CD4-positive, alpha-beta T cell treated with Interleukin-2 at 100 ng/mL for 4 hours (primary cell): ENCODE measurements around the gene MUC5B.
"Not testable (repeated sequence)": the region's sequence is repeated elsewhere in the genome, so short reads cannot be mapped to it uniquely, and the experiment has no call there.

ENCODE experiments used
- DNase-seq: peaks from one replicate; pipeline ENCODE4 v3.0.0-alpha.2; 2020; ENCODE audit warnings: low spot score

MUC5B gene, protein sequence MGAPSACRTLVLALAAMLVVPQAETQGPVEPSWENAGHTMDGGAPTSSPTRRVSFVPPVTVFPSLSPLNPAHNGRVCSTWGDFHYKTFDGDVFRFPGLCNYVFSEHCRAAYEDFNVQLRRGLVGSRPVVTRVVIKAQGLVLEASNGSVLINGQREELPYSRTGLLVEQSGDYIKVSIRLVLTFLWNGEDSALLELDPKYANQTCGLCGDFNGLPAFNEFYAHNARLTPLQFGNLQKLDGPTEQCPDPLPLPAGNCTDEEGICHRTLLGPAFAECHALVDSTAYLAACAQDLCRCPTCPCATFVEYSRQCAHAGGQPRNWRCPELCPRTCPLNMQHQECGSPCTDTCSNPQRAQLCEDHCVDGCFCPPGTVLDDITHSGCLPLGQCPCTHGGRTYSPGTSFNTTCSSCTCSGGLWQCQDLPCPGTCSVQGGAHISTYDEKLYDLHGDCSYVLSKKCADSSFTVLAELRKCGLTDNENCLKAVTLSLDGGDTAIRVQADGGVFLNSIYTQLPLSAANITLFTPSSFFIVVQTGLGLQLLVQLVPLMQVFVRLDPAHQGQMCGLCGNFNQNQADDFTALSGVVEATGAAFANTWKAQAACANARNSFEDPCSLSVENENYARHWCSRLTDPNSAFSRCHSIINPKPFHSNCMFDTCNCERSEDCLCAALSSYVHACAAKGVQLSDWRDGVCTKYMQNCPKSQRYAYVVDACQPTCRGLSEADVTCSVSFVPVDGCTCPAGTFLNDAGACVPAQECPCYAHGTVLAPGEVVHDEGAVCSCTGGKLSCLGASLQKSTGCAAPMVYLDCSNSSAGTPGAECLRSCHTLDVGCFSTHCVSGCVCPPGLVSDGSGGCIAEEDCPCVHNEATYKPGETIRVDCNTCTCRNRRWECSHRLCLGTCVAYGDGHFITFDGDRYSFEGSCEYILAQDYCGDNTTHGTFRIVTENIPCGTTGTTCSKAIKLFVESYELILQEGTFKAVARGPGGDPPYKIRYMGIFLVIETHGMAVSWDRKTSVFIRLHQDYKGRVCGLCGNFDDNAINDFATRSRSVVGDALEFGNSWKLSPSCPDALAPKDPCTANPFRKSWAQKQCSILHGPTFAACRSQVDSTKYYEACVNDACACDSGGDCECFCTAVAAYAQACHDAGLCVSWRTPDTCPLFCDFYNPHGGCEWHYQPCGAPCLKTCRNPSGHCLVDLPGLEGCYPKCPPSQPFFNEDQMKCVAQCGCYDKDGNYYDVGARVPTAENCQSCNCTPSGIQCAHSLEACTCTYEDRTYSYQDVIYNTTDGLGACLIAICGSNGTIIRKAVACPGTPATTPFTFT (N-terminal part only)

GRCh38 chr11:1222491-1223345 is at the start of gene MUC5B:
Gene MUC5B (plus strand): TSS chr11:1223066. CDS start chr11:1223124, 58 bp downstream.
- no peak for DNase-seq

DNA sequence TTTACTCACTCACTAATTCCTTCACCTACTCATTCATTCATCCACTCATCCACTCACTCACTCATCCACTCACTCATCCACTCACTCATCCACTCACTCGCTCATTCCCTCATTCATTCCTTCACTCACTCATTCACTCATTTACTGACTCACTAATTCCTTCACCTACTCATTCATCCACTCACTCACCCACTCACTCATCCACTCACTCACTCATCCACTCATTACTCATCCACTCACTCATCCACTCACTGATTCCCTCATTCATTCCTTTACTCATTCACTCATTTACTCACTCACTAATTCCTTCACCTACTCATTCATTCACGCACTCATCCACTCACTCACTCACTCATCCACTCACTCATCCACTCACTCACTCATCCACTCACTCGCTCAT is 49.5 kb upstream of the MUC5B start:
- DNase-seq, result not testable (repeated sequence)

- no peak for DNase-seq
Observed at GRCh38 chr11:1174441-1175370, 48.2 kb upstream of the MUC5B start.

DNA sequence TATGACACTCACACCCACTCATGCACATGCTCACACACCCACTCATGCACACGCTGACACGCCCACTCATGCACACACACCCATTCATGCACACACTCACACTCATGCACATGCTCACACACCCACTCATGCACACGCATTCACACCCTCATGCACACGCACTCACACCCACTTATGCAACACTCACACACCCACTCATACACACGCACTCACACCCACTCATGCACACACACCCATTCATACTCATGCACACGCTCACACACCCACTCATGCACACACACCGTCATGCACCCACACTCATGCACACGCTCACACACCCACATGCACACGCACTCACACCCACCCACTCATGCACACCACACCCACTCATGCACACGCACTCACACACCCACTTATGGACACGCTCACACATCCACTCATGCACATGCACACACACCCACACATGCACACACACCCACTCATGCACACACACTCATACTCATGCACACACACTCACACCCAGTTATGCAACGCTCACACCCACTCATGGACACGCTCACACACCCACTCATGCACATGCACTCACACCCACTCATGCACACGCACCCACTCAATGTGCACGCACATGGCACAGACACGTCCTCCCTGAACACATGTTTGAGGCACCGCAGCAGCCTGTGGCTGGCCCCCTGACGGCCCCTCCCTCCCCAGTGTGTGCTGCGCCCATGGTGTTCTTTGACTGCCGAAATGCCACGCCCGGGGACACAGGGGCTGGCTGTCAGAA is 47.2 kb upstream of the MUC5B start:
- no peak for DNase-seq

DNA sequence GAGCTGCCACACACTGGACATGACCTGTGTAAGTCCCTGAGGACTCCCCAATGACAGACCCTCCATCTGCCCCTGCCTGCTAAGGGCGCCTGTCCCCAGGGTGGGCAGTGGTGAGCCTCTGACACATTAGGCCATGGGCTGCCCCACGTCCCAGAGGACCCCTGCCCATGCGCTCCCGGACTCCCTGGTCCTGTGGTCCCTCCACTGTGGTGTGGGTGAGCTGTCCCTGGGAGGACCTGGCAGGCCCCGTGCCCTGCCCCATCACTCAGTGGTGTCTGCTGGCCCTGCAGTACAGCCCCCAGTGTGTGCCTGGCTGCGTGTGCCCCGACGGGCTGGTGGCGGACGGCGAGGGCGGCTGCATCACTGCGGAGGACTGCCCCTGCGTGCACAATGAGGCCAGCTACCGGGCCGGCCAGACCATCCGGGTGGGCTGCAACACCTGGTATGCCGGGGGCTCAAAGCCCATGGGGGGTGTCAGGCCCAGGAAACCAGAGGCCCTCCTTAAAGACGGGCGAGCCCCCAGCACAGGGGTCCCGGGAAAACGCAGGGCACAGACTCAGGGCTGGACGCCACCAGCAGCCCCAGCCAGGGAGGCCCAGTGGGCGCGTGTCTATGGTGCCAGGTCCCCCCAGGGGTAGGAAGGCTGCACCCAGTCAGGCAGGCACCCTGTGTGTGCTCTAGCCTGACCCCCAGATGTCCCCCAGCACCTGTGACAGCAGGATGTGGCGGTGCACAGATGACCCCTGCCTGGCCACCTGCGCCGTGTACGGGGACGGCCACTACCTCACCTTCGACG is 46.4 kb upstream of the MUC5B start:
- no peak for DNase-seq

DNA sequence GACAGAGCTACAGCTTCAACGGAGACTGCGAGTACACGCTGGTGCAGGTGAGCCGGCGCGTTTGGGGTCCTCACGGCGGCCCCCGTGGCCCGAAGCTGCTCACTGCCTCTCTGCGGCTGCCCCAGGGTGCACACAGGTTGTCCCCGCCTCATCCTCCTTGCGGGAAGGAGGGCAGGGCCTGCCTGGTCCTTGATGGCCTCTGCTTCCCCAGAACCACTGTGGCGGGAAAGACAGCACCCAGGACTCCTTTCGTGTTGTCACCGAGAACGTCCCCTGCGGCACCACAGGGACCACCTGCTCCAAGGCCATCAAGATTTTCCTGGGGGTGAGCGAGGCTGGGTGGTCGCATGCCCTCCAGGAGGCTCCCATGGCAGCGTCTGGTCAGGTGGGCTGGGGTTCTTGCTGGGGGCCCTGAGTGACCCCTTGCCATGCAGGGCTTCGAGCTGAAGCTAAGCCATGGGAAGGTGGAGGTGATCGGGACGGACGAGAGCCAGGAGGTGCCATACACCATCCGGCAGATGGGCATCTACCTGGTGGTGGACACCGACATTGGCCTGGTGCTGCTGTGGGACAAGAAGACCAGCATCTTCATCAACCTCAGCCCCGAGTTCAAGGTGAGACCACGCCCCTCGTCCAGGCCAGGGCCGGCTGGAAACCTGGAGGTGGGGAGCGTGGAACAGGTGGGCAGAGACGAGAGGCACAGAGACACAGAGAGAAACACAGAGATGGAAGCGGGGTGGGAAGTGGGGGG is 45.7 kb upstream of the MUC5B start:
- no peak for DNase-seq

DNA sequence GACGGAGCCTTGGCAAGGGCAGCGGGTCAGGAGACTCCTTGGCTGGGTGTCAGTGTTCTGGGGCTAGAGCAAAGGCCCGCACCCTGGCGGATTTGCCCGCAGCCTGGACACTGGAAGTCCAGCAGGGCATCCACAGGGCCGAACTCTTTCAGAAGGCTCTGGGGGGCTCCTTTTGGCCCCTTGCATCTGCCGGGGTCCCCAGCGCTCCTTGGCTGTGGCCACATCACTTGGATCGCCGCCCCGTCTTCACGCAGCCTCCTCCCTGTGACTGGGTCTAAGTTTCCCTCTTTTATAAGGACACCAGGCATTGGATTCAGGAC is 45.1 kb upstream of the MUC5B start:
- DNase-seq, result no peak

- no peak for DNase-seq
Observed at GRCh38 chr11:1178201-1178885, 44.5 kb upstream of the MUC5B start.

GRCh38 chr11:1178906-1179305 is 44.0 kb upstream of the MUC5B start:
- DNase-seq, result no peak

DNA sequence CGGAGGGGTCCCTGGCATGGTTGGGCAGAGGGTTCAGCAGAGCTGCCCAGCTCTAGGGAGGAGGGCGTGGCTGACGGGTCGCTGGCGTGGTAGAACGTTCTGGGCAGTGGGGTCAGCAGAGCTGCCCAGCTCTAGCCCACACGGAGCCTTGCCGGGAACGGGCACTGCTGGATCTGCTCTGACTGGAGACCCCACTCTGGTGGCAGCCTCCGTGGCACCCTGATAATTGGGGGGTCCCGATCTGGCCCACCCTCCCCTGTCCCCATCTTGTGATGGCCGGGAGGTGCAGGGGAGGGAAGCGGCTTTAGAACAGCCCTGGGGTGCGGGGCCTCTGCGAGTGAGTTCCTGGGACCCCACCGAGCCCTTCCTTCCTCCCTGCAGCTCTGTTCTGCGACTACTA is 43.2 kb upstream of the MUC5B start:
- DNase-seq, result no peak

DNA sequence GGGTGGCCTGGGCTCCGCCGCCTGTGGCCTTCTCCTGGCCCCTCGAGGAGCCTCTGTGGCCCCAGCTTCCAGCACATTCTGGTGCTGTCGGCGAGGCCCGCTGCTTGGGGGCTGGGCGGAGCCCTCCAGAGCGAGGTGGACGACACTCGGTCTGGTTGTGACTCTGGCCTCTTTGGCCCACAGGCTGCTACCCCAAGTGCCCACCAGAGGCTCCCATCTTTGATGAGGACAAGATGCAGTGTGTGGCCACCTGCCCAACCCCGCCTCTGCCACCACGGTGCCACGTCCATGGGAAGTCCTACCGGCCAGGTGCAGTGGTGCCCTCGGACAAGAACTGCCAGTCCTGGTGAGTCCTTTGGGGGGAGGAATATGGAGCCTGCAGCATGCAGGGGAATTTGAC is 42.7 kb upstream of the MUC5B start:
- no peak for DNase-seq

GRCh38 chr11:1180947-1181391 is 41.9 kb upstream of the MUC5B start:
- no peak for DNase-seq

GRCh38 chr11:1181420-1181819 is 41.4 kb upstream of the MUC5B start:
- DNase-seq, result no peak

DNA sequence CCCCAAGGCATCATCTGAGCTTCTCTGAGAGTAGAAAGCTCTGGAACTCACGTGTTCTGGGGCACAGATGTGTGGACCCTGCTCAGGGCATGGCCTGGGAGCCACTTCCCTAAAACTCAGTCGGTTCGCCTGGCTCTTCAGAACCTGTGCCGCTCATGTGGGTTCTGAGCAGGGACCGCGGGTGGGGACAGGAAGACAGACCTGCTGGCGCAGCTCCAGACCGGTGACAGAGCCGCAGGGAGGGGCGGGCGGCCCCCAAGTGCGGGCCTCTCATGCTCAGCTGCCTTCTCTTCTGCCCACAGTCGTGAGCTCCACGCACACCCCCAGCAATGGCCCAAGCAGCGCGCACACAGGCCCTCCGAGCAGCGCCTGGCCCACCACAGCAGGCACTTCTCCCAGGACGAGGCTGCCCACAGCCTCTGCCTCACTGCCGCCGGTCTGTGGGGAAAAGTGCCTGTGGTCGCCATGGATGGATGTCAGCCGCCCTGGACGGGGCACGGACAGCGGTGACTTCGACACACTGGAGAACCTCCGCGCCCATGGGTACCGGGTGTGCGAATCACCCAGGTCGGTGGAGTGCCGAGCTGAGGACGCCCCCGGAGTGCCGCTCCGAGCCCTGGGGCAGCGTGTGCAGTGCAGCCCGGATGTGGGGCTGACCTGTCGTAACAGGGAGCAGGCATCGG is 40.9 kb upstream of the MUC5B start:
- DNase-seq, result no peak

GRCh38 chr11:1184139-1184538 is 38.7 kb upstream of the MUC5B start:
- not testable (repeated sequence) for DNase-seq

DNA sequence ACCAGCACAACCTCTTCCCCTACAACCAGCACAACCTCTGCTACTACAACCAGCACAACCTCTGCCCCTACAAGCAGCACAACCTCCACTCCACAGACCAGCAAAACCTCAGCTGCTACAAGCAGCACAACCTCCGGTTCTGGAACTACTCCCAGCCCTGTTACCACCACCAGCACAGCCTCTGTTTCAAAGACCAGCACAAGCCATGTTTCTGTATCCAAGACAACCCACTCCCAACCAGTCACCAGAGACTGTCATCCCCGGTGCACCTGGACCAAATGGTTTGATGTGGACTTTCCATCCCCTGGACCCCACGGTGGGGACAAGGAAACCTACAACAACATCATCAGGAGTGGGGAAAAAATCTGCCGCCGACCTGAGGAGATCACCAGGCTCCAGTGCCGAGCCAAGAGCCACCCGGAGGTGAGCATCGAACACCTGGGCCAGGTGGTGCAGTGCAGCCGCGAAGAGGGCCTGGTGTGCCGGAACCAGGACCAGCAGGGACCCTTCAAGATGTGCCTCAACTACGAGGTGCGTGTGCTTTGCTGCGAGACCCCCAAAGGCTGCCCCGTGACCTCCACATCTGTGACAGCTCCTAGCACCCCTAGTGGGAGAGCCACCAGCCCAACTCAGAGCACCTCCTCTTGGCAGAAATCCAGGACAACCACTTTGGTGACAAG is 34.3 kb upstream of the MUC5B start:
- DNase-seq, result not testable (repeated sequence)
